HCT116 (cell line): ENCODE results near the gene RAB33B. TPM values are rescaled to one million over a fixed set of nuclear protein-coding genes. Genes with fewer than 3 reads are reported as not detected.

Source experiments
- ATAC-seq: fragments of 200-7000 bp; cut with Tn5 transposase; 2 replicates; pipeline ENCODE4 v1.9.1; 2020; ENCODE audit warnings: mild to moderate bottlenecking, moderate library complexity
- BruUV-seq: library from RNA; stranded (reverse); fragments of 400-500 nt; replicated peaks from 2 replicates; lab custom pipeline; 2021; lab: Mats Ljungman, UMichigan
- CTCF ChIA-PET: fragments of 300-600 bp; sonication (Branson Sonifier 250); formaldehyde crosslinking; loops from one replicate; lab custom pipeline; 2021; ENCODE audit warnings: antibody characterized with exemption; lab: Charles Lee
- POLR2A ChIA-PET: fragments of 300-600, 350-600 bp; sonication (Branson Sonifier 250); formaldehyde crosslinking; loops from one replicate; lab custom pipeline; 2021; ENCODE audit warnings: antibody characterized with exemption; lab: Charles Lee
- RAD21 ChIA-PET, 2 experiments: fragments of 300-600 bp; sonication (Branson Sonifier 250); formaldehyde crosslinking; loops; one replicate each; lab custom pipeline; 2023; ENCODE audit warnings: low total read pairs in 2 of 2; ENCODE audit not compliant: uncharacterized antibody in 2 of 2, unreplicated experiment in 2 of 2, low non-redundant PET in 1 of 2; lab: Charles Lee
- DNase-seq: peaks from one replicate; pipeline ENCODE4 v3.0.0-alpha.2; 2010; ENCODE audit warnings: low read depth, low spot score
- H2AFZ ChIP-seq: fragments of 200-600 bp; shearing (Covaris generic), sonication (generic); 2 replicates; pipeline ENCODE4 v1.6.1; 2017; ENCODE audit warnings: low read depth, mixed run types, mixed read lengths, antibody characterized with exemption, low read length; ENCODE audit not compliant: poor library complexity, severe bottlenecking
- H3K27ac ChIP-seq: 2 replicates; pipeline ENCODE4 v1.5.1; 2012; ENCODE audit warnings: low read depth, low read length
- H3K27me3 ChIP-seq: fragments of 200-600 bp; sonication (generic); 2 replicates; pipeline ENCODE4 v1.6.1; 2016; ENCODE audit warnings: mixed run types, low read length, mixed read lengths; ENCODE audit not compliant: insufficient read depth
- H3K36me3 ChIP-seq, 2 experiments: fragments of 200-500 bp in 1 of 2; fragments of 200-600 bp in 1 of 2; sonication (Bioruptor generic) in 1 of 2; sonication (generic) in 1 of 2; 2 replicates each; pipeline versions ENCODE4 v1.5.1 to v1.6.1; 2014 to 2016; ENCODE audit warnings: low read length in 2 of 2, inconsistent platforms in 1 of 2, mixed read lengths in 1 of 2, mixed run types in 1 of 2; ENCODE audit not compliant: insufficient read depth in 2 of 2, control insufficient read depth in 1 of 2
- H3K4me1 ChIP-seq, 2 experiments: fragments of 200-600 bp in 1 of 2; sonication (generic) in 1 of 2; 2 replicates each; pipeline versions ENCODE4 v1.5.1 to v1.6.1; 2012 to 2017; ENCODE audit warnings: low read length in 2 of 2, inconsistent platforms in 1 of 2, mild to moderate bottlenecking in 1 of 2, mixed read lengths in 1 of 2, mixed run types in 1 of 2, moderate library complexity in 1 of 2; ENCODE audit not compliant: insufficient read depth in 2 of 2, control insufficient read depth in 1 of 2
- H3K4me2 ChIP-seq: fragments of 200-600 bp; sonication (generic); 2 replicates; pipeline ENCODE4 v1.6.1; 2017; ENCODE audit warnings: mixed run types, low read length, mixed read lengths
- H3K4me3 ChIP-seq, 2 experiments: fragments of 200-600 bp in 1 of 2; sonication (generic) in 1 of 2; replicated peaks in 1 of 2; 2 replicates each; pipeline ENCODE4 v1.5.1; 2011 to 2016; ENCODE audit warnings: low read length in 2 of 2, control low read depth in 1 of 2, low read depth in 1 of 2, mild to moderate bottlenecking in 1 of 2, mixed read lengths in 1 of 2, mixed run types in 1 of 2
- H3K79me2 ChIP-seq: fragments of 200-600 bp; sonication (generic); 2 replicates; pipeline ENCODE4 v1.6.1; 2017; ENCODE audit warnings: mild to moderate bottlenecking, mixed run types, low read length, moderate library complexity, mixed read lengths; ENCODE audit not compliant: insufficient read depth
- H3K9ac ChIP-seq: fragments of 200-600 bp; sonication (generic); 2 replicates; pipeline ENCODE4 v1.6.1; 2016; ENCODE audit warnings: low read length, mixed read lengths
- H3K9me2 ChIP-seq: fragments of 200-600 bp; sonication (generic), shearing (Covaris generic); 2 replicates; pipeline ENCODE4 v1.6.1; 2017; ENCODE audit warnings: mixed run types, mild to moderate bottlenecking, moderate library complexity; ENCODE audit not compliant: insufficient read depth
- H3K9me3 ChIP-seq, 2 experiments: fragments of 200-500 bp in 1 of 2; fragments of 200-600 bp in 1 of 2; sonication (Bioruptor generic) in 1 of 2; sonication (generic) in 1 of 2; 2 replicates each; pipeline ENCODE4 v1.6.1; 2014 to 2017; ENCODE audit warnings: low read length in 2 of 2, mixed read lengths in 2 of 2, inconsistent platforms in 1 of 2, low read depth in 1 of 2, mild to moderate bottlenecking in 1 of 2, mixed run types in 1 of 2, moderate library complexity in 1 of 2; ENCODE audit not compliant: control insufficient read depth in 1 of 2, insufficient read depth in 1 of 2
- H4K20me1 ChIP-seq: fragments of 200-600 bp; sonication (generic), shearing (Covaris generic); 2 replicates; pipeline ENCODE4 v1.6.1; 2017; ENCODE audit warnings: mixed run types, mild to moderate bottlenecking, moderate library complexity; ENCODE audit not compliant: insufficient read depth
- CBX3 ChIP-seq: IDR thresholded peaks from 2 replicates; pipeline ENCODE4 v1.6.1; 2012; ENCODE audit warnings: low read depth
- CEBPB ChIP-seq: IDR thresholded peaks from 2 replicates; pipeline ENCODE4 v1.6.1; 2012; ENCODE audit warnings: low read depth
- EGR1 ChIP-seq: IDR thresholded peaks from 2 replicates; pipeline ENCODE4 v1.6.1; 2012; ENCODE audit warnings: low read depth
- ELF1 ChIP-seq: IDR thresholded peaks from 2 replicates; pipeline ENCODE4 v1.6.1; 2012; ENCODE audit warnings: low read depth, borderline replicate concordance
- EZH2 ChIP-seq: fragments of 200-600 bp; sonication (generic); IDR thresholded peaks from 2 replicates; pipeline ENCODE4 v1.6.1; 2017; ENCODE audit warnings: antibody characterized with exemption, mixed run types
- EZH2phosphoT487 ChIP-seq: fragments of 200-600 bp; IDR thresholded peaks from 2 replicates; pipeline ENCODE4 v1.6.1; 2018; ENCODE audit warnings: antibody characterized with exemption, borderline replicate concordance
- FOSL1 ChIP-seq: IDR thresholded peaks from 2 replicates; pipeline ENCODE4 v1.6.1; 2012; ENCODE audit warnings: low read depth
- POLR2A ChIP-seq: IDR thresholded peaks from 2 replicates; pipeline ENCODE4 v1.7.0; 2011; ENCODE audit warnings: borderline replicate concordance; ENCODE audit not compliant: insufficient read depth, insufficient read length; ENCODE audit errors: extremely low read depth
- POLR2AphosphoS5 ChIP-seq: IDR thresholded peaks from 2 replicates; pipeline ENCODE4 v1.6.1; 2011; ENCODE audit warnings: mild to moderate bottlenecking, low read depth, low read length, moderate library complexity
- RAD21 ChIP-seq: IDR thresholded peaks from 2 replicates; pipeline ENCODE4 v1.6.1; 2012; ENCODE audit warnings: low read depth, mild to moderate bottlenecking
- SP1 ChIP-seq: IDR thresholded peaks from 2 replicates; pipeline ENCODE4 v1.6.1; 2012; ENCODE audit warnings: low read depth
- SRF ChIP-seq: IDR thresholded peaks from 2 replicates; pipeline ENCODE4 v1.6.1; 2012; ENCODE audit warnings: low read depth
- TCF7L2 ChIP-seq: IDR thresholded peaks from 2 replicates; pipeline ENCODE4 v1.7.0; 2011; ENCODE audit warnings: borderline replicate concordance, inconsistent platforms; ENCODE audit not compliant: insufficient read depth, insufficient read length; ENCODE audit errors: extremely low read depth
- YY1 ChIP-seq: IDR thresholded peaks from 2 replicates; pipeline ENCODE4 v1.6.1; 2011; ENCODE audit warnings: low read length, low read depth, moderate library complexity, mild to moderate bottlenecking; ENCODE audit not compliant: insufficient replicate concordance; ENCODE audit errors: extremely low read depth
- ZFX ChIP-seq: fragments of 450-650 bp; IDR thresholded peaks from 2 replicates; pipeline ENCODE4 v1.6.1; 2017
- ZNF274 ChIP-seq: fragments of 200-500 bp; sonication (Bioruptor generic); IDR thresholded peaks from 2 replicates; pipeline ENCODE4 v1.6.1; 2014; ENCODE audit warnings: mild to moderate bottlenecking, low read depth, low read length, inconsistent platforms
- intact Hi-C: fragments of 100-400 bp; cut with micrococcal nuclease; formaldehyde crosslinking; loops from 2 replicates; pipeline ENCODE4 v1.10.0; 2022
- total RNA-seq: library from RNA; stranded (reverse); gene quantifications from one replicate; pipeline ENCODE4 v1.2.1, GENCODE V29; 2021; ENCODE audit not compliant: unreplicated experiment
- TF ChIP-seq, protein P1 (sequence below): IDR thresholded peaks from 2 replicates; pipeline ENCODE4 v1.6.1; 2012; ENCODE audit warnings: low read depth
- TF ChIP-seq, protein P2 (sequence below), 3 experiments: fragments of 200-600 bp in 1 of 3; sonication (generic) in 1 of 3; IDR thresholded peaks in 2 of 3; conservative IDR thresholded peaks in 1 of 3; 2 replicates each; pipeline ENCODE4 v1.5.1; 2012 to 2017; ENCODE audit warnings: low read depth in 2 of 3, low read length in 2 of 3, antibody characterized with exemption in 1 of 3, borderline replicate concordance in 1 of 3, control low read depth in 1 of 3, mild to moderate bottlenecking in 1 of 3, mixed read lengths in 1 of 3, mixed run types in 1 of 3, moderate library complexity in 1 of 3; ENCODE audit not compliant: insufficient read depth in 1 of 3
- TF ChIP-seq, protein P3 (sequence below): IDR thresholded peaks from 2 replicates; pipeline ENCODE4 v1.6.1; 2011; ENCODE audit warnings: mild to moderate bottlenecking, low read length, moderate library complexity; ENCODE audit not compliant: insufficient replicate concordance; ENCODE audit errors: extremely low read depth
- TF ChIP-seq, protein P4 (sequence below): IDR thresholded peaks from 2 replicates; pipeline ENCODE4 v1.6.1; 2012

RAB33B gene
- total RNA-seq, 1 experiment from 2014 or later: 5.4 TPM

DNA sequence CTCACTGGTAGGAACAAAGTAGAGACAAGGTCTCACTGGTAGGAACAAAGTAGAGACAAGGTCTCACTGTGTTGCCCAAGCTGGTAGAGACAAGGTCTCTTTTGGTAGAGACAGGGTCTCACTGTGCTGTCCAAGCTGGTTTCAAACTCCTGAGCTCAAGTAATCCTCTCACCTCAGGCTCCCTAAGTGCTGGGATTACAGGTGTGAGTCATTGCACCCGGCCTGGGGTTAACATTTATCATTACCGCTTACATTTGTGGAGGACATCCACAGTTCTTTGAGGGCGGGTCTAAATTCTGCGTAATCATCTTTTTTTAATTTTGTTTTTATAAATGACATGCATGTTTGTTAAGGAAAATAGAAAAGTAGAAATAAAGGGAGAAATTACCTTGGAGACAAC is 12.0 kb downstream of the RAB33B start:
- no TSS peak for BruUV-seq
- Histone ChIP-seq H3K9me3 (no peaks in the 10 kb centered on the region), H2AFZ (no peak overlapping the region), H3K4me3 (no peak overlapping the region), H3K27ac (no peak overlapping the region), H3K9ac (no peak overlapping the region), H3K27me3 (no peaks in the 10 kb centered on the region), H3K4me2 (peak overlapping the region; percentile 14), H4K20me1 (no peaks in the 10 kb centered on the region), H3K79me2 (peaks cover 51% of the 10 kb centered on the region), H3K36me3 (no peaks in the 10 kb centered on the region), H3K4me1 (peaks cover 0 to 5% of the 10 kb centered on the region in 2 experiments; a peak in 1 of 4 replicates), H3K9me2 (no peaks in the 10 kb centered on the region)
- ChIA-PET RAD21 (no interaction called here), CTCF (no interaction called here), POLR2A (no interaction called here)
- intact Hi-C loops: no loop called here
- DNase-seq (no peak), ATAC-seq (no peak)
- no peak for TF ChIP-seq RAD21
- TF ChIP-seq POLR2A: no peak
- TF ChIP-seq, protein P1, sequence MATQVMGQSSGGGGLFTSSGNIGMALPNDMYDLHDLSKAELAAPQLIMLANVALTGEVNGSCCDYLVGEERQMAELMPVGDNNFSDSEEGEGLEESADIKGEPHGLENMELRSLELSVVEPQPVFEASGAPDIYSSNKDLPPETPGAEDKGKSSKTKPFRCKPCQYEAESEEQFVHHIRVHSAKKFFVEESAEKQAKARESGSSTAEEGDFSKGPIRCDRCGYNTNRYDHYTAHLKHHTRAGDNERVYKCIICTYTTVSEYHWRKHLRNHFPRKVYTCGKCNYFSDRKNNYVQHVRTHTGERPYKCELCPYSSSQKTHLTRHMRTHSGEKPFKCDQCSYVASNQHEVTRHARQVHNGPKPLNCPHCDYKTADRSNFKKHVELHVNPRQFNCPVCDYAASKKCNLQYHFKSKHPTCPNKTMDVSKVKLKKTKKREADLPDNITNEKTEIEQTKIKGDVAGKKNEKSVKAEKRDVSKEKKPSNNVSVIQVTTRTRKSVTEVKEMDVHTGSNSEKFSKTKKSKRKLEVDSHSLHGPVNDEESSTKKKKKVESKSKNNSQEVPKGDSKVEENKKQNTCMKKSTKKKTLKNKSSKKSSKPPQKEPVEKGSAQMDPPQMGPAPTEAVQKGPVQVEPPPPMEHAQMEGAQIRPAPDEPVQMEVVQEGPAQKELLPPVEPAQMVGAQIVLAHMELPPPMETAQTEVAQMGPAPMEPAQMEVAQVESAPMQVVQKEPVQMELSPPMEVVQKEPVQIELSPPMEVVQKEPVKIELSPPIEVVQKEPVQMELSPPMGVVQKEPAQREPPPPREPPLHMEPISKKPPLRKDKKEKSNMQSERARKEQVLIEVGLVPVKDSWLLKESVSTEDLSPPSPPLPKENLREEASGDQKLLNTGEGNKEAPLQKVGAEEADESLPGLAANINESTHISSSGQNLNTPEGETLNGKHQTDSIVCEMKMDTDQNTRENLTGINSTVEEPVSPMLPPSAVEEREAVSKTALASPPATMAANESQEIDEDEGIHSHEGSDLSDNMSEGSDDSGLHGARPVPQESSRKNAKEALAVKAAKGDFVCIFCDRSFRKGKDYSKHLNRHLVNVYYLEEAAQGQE: no peak
- TF ChIP-seq ZNF274: no peak
- no peak for TF ChIP-seq CEBPB
- TF ChIP-seq CBX3: no peak
- TF ChIP-seq, protein P2, sequence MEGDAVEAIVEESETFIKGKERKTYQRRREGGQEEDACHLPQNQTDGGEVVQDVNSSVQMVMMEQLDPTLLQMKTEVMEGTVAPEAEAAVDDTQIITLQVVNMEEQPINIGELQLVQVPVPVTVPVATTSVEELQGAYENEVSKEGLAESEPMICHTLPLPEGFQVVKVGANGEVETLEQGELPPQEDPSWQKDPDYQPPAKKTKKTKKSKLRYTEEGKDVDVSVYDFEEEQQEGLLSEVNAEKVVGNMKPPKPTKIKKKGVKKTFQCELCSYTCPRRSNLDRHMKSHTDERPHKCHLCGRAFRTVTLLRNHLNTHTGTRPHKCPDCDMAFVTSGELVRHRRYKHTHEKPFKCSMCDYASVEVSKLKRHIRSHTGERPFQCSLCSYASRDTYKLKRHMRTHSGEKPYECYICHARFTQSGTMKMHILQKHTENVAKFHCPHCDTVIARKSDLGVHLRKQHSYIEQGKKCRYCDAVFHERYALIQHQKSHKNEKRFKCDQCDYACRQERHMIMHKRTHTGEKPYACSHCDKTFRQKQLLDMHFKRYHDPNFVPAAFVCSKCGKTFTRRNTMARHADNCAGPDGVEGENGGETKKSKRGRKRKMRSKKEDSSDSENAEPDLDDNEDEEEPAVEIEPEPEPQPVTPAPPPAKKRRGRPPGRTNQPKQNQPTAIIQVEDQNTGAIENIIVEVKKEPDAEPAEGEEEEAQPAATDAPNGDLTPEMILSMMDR (IDR thresholded peaks at IDR 0.05 in 2 of 3, conservative IDR thresholded peaks at IDR 0.05 in 1 of 3; ENCODE audit: borderline replicate concordance in 1 of 3, insufficient read depth in 1 of 3, low read depth in 2 of 3, low read length in 2 of 3): no peak
- TF ChIP-seq YY1: no peak
- TF ChIP-seq, protein P3, sequence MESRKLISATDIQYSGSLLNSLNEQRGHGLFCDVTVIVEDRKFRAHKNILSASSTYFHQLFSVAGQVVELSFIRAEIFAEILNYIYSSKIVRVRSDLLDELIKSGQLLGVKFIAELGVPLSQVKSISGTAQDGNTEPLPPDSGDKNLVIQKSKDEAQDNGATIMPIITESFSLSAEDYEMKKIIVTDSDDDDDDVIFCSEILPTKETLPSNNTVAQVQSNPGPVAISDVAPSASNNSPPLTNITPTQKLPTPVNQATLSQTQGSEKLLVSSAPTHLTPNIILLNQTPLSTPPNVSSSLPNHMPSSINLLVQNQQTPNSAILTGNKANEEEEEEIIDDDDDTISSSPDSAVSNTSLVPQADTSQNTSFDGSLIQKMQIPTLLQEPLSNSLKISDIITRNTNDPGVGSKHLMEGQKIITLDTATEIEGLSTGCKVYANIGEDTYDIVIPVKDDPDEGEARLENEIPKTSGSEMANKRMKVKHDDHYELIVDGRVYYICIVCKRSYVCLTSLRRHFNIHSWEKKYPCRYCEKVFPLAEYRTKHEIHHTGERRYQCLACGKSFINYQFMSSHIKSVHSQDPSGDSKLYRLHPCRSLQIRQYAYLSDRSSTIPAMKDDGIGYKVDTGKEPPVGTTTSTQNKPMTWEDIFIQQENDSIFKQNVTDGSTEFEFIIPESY: no peak
- TF ChIP-seq SRF: no peak
- TF ChIP-seq FOSL1: no peak
- no peak for TF ChIP-seq EZH2
- no peak for TF ChIP-seq ELF1
- no peak for TF ChIP-seq TCF7L2
- no peak for TF ChIP-seq POLR2AphosphoS5
- TF ChIP-seq EGR1: no peak
- TF ChIP-seq ZFX: no peak
- TF ChIP-seq SP1: no peak
- TF ChIP-seq, protein P4, sequence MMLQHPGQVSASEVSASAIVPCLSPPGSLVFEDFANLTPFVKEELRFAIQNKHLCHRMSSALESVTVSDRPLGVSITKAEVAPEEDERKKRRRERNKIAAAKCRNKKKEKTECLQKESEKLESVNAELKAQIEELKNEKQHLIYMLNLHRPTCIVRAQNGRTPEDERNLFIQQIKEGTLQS: no peak
- TF ChIP-seq EZH2phosphoT487: no peak
